Heart left ventricle (tissue), 13 donors: ENCODE measurements around the gene PAK4.

Experiments used
- CTCF ChIP-seq, 12 donors: fragments of 200-600 bp; sonication (generic) in 4 of 12; IDR thresholded peaks; one replicate each; pipeline versions ENCODE4 v1.5.0 to v1.8.0; 2018 to 2022; ENCODE audit warnings: antibody characterized with exemption in 12 of 12, mild to moderate bottlenecking in 5 of 12
- POLR2A ChIP-seq, 2 donors: fragments of 450-650 bp; IDR thresholded peaks; one replicate each; pipeline ENCODE4 v1.6.1; 2017; ENCODE audit warnings: antibody characterized with exemption in 2 of 2, mild to moderate bottlenecking in 2 of 2, moderate library complexity in 2 of 2
- donor health status: ischemic (EF 13 %, LVEDD 7.1; RV severe dilation, severe dysfunction).
- donor health status: DM: no; HTN: yes; CAD: no.
- donor health status: DM: no; HTN: no; CAD: no.
- donor health status: ischemic (EF 25% LVEDD 6.9; RV normal size, moderate dysfunction).
- donor health status: ischemic (EF 25% LVEDD 5.7; RV mildly dilated, moderate dysfunction).
- donor health status: ischemic (EF 35%, LVEDD 5.7; RV mildly dilated, moderate dysfunction).
- donor health status: nonischemic (EF 11% LVEDD 7.7; RV severe dilation, severe dysfunction).
- donor health status: DM: yes; HTN: yes; CAD: no.
- donor health status: PGD.
- donor health status: ischemic (EF 29% LVEDD 5.4; RV normal size, mild dysfunction).
- donor health status: nonischemic (EF 23%, LVEDD 6.1; RV moderate dilation, normal function).

- TF ChIP-seq CTCF (IDR thresholded peaks at IDR 0.05) (no peak), POLR2A (IDR thresholded peaks at IDR 0.05) (no peak)
Observed at GRCh38 chr19:39115105-39115847, 10.3 kb upstream of the PAK4 start.
